ENCODE results near the gene ADK.

ADK gene

GRCh38 chr10:74642901-74643595 lies 492.0 kb downstream of the ADK start:
- Histone ChIP-seq H3K4me3 (no peak overlapping the region), H3K36me3 (peaks cover 12% of the 10 kb centered on the region; the same call in 1 of the 2 replicates), H3K4me1 (peaks cover 16% of the 10 kb centered on the region), H4K20me1 (no peaks in the 10 kb centered on the region), H3K9ac (no peak overlapping the region), H3K4me2 (no peak overlapping the region), H3K27me3 (no peaks in the 10 kb centered on the region), H3K9me3 (peaks cover 8% of the 10 kb centered on the region), H3K27ac (no peak overlapping the region)
- no peak for TF ChIP-seq Cebpa-rat (IDR thresholded peaks at IDR 0.05)

- Histone ChIP-seq H4K20me1 (no peaks in the 10 kb centered on the region), H3K36me3 (peaks cover 7% of the 10 kb centered on the region; the same call in 1 of the 2 replicates), H3K27me3 (no peaks in the 10 kb centered on the region), H3K9ac (no peak overlapping the region), H3K4me3 (no peak overlapping the region), H3K4me2 (no peak overlapping the region), H3K27ac (no peak overlapping the region), H3K4me1 (peaks cover 16% of the 10 kb centered on the region), H3K9me3 (peaks cover 8% of the 10 kb centered on the region)
- TF ChIP-seq Cebpa-rat (IDR thresholded peaks at IDR 0.05): no peak
These were observed 492.6 kb downstream of the ADK start for GRCh38 chr10:74643596-74643975.

DNA sequence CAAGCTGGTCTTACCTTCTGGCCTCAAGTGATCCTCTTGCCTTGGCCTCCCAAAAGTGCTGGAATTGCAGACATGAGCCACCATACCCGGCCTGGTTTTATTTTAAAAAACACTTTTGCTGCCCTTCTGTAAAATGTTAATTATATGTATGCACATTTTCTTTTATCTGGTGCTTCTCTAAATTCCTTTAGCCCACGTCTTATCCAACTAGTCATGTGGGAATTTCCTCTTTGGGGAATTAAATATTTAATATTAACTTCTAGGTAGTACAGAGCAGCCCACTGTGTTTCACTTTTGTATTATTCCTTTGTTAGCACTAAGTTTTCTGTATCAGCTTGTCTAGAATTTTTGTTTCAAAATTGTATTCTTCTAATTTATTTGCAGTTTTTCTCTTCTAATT lies 493.7 kb downstream of the ADK start:
- H3K4me1 ChIP-seq: peaks cover 10% of the 10 kb centered on the region
- no peak overlapping the region for H3K4me2 ChIP-seq
- peaks cover 8% of the 10 kb centered on the region for H3K9me3 ChIP-seq
- no peak for TF ChIP-seq Cebpa-rat (IDR thresholded peaks at IDR 0.05)
- no peak overlapping the region for H3K9ac ChIP-seq
- no peak overlapping the region for H3K4me3 ChIP-seq
- H4K20me1 ChIP-seq: no peaks in the 10 kb centered on the region
- H3K27ac ChIP-seq: no peak overlapping the region
- H3K27me3 ChIP-seq: no peaks in the 10 kb centered on the region
- H3K36me3 ChIP-seq: peaks cover 6% of the 10 kb centered on the region; the same call in 1 of the 2 replicates

GRCh38 chr10:74645692-74646091 lies 494.7 kb downstream of the ADK start:
- peaks cover 8% of the 10 kb centered on the region for H3K9me3 ChIP-seq

DNA sequence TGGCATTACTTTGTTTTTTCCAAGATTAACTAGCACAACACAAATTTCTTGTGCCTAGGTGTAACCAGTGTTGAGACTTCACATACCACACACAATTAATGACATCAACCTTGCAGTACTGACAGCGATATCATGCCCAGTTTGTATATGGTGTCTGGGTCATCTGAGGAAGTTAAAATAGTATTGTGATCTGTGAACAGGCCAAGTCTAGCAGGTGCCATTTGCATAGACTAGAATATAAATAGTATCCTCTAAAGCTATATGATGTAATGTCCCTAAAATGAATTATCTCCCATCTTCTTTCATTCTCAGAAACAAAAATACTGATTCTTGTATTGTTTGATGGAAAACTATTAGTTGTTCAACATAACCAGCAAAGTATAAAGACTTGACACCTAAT lies 499.6 kb downstream of the ADK start:
- Histone ChIP-seq H3K9ac (no peak overlapping the region), H3K27me3 (no peaks in the 10 kb centered on the region), H3K4me2 (no peak overlapping the region), H3K9me3 (peaks cover 8% of the 10 kb centered on the region), H3K4me1 (peaks cover 2% of the 10 kb centered on the region), H4K20me1 (no peaks in the 10 kb centered on the region), H3K36me3 (peaks cover 11% of the 10 kb centered on the region; the same call in 1 of the 2 replicates), H3K27ac (no peak overlapping the region), H3K4me3 (no peak overlapping the region)
- no peak for TF ChIP-seq Cebpa-rat (IDR thresholded peaks at IDR 0.05)

More at GRCh38 chr10:74645692-74646091, 494.7 kb downstream of the ADK start:
- no peaks in the 10 kb centered on the region for H3K27me3 ChIP-seq
- H3K4me3 ChIP-seq: no peak overlapping the region
- no peaks in the 10 kb centered on the region for H4K20me1 ChIP-seq
- no peak overlapping the region for H3K4me2 ChIP-seq
- peaks cover under 1% of the 10 kb centered on the region; the same call in 1 of the 2 replicates for H3K4me1 ChIP-seq
- H3K27ac ChIP-seq: no peak overlapping the region
- peaks cover 6% of the 10 kb centered on the region; the same call in 1 of the 2 replicates for H3K36me3 ChIP-seq
- no peak for TF ChIP-seq Cebpa-rat (IDR thresholded peaks at IDR 0.05)
- H3K9ac ChIP-seq: no peak overlapping the region

- no peak overlapping the region for H3K4me2 ChIP-seq
- TF ChIP-seq Cebpa-rat (IDR thresholded peaks at IDR 0.05): no peak
- no peak overlapping the region for H3K27ac ChIP-seq
- H3K4me3 ChIP-seq: no peak overlapping the region
- no peak overlapping the region for H3K9ac ChIP-seq
- H3K36me3 ChIP-seq: peaks cover 16% of the 10 kb centered on the region; the same call in 1 of the 2 replicates
- no peaks in the 10 kb centered on the region for H3K27me3 ChIP-seq
- H3K4me1 ChIP-seq: peaks cover 12% of the 10 kb centered on the region
- H4K20me1 ChIP-seq: no peaks in the 10 kb centered on the region
- peaks cover 8% of the 10 kb centered on the region for H3K9me3 ChIP-seq
These were observed 500.5 kb downstream of the ADK start for GRCh38 chr10:74651565-74651964.

- Histone ChIP-seq H4K20me1 (no peaks in the 10 kb centered on the region), H3K4me1 (peaks cover 15% of the 10 kb centered on the region), H3K9ac (no peak overlapping the region), H3K27me3 (no peaks in the 10 kb centered on the region), H3K4me3 (no peak overlapping the region), H3K9me3 (peaks cover 8% of the 10 kb centered on the region), H3K27ac (no peak overlapping the region), H3K36me3 (peaks cover 16% of the 10 kb centered on the region; the same call in 1 of the 2 replicates), H3K4me2 (no peak overlapping the region)
- no peak for TF ChIP-seq Cebpa-rat (IDR thresholded peaks at IDR 0.05)
These were observed 501.6 kb downstream of the ADK start for GRCh38 chr10:74652664-74653063.

DNA sequence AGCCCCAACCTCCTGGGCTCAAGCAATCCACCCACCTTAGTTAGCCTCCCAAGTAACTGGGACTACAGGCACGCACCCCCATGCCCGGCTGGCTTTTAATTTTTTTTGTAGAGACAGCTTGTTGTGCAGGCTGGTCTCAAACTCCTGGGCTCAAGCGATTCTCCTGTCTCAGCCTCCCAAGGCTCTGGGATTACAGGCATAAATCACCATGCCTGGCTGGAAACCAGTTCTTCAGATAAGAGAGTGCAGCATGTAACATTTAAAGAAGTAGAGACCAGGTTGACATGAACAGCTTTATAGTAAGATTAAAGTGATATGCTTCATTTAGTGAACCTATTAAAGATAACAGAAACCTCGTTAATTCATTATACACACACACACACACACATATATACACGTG lies 507.5 kb downstream of the ADK start:
- no peak overlapping the region for H3K4me2 ChIP-seq
- H4K20me1 ChIP-seq: no peaks in the 10 kb centered on the region
- peaks cover 15% of the 10 kb centered on the region for H3K4me1 ChIP-seq
- H3K9ac ChIP-seq: no peak overlapping the region
- H3K9me3 ChIP-seq: peaks cover 8% of the 10 kb centered on the region
- peaks cover 21% of the 10 kb centered on the region for H3K36me3 ChIP-seq
- no peaks in the 10 kb centered on the region for H3K27me3 ChIP-seq
- no peak for TF ChIP-seq Cebpa-rat (IDR thresholded peaks at IDR 0.05)
- H3K27ac ChIP-seq: no peak overlapping the region
- H3K4me3 ChIP-seq: no peak overlapping the region

DNA sequence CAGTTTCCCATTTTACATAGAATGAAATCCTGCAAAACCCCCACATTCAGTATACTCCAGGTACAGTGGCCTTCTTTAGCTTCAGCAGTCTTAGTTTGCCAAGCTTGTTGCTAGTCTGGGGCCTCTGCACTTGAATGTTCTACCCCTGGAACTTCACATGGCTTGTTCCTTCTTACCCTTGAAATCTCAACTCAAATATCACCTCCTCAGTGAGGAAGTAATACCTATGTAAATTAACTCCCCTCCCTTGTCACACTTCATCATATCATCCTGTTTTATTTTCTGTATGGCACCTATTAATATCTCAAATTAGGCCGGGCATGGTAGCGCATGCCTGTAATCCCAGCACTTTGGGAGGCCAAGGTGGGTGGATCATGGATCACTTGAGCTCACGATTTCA lies 511.6 kb downstream of the ADK start:
- H3K27ac ChIP-seq: no peak overlapping the region
- H4K20me1 ChIP-seq: no peaks in the 10 kb centered on the region
- no peak overlapping the region for H3K4me2 ChIP-seq
- no peak overlapping the region for H3K4me3 ChIP-seq
- TF ChIP-seq Cebpa-rat (IDR thresholded peaks at IDR 0.05): no peak
- H3K9ac ChIP-seq: no peak overlapping the region
- peaks cover 5% of the 10 kb centered on the region; the same call in 1 of the 2 replicates for H3K36me3 ChIP-seq
- H3K9me3 ChIP-seq: no peaks in the 10 kb centered on the region
- no peaks in the 10 kb centered on the region for H3K4me1 ChIP-seq
- no peaks in the 10 kb centered on the region for H3K27me3 ChIP-seq

DNA sequence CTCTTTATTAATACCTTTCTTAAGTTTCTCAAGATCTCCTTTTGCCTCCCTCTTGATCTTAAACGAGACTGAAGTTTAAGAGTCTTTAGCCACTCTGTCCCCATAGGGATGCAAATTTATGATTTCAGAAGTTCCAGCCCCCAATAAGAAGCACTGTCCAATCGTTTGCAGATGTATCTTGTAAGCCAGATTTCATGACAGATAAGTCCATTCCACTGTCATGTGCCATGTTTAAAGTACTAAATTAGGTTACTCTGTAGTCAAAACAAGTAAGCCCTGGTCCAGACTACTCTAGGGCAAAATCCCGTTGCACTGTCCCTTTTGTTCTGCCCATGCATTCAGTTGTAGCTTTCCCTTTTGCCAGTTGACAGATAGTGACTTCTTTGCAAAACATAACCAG lies 518.2 kb downstream of the ADK start:
- TF ChIP-seq Cebpa-rat (IDR thresholded peaks at IDR 0.05): no peak
- Histone ChIP-seq H3K4me2 (no peak overlapping the region), H3K4me3 (no peak overlapping the region), H3K27me3 (no peaks in the 10 kb centered on the region), H3K9me3 (peaks cover 20% of the 10 kb centered on the region), H3K9ac (no peak overlapping the region), H3K36me3 (peaks cover 24% of the 10 kb centered on the region), H4K20me1 (no peaks in the 10 kb centered on the region), H3K27ac (no peak overlapping the region), H3K4me1 (no peaks in the 10 kb centered on the region)
